Kidney epithelial cell (primary cell): ENCODE results near the gene TSPAN32. TPM values are rescaled to one million over a fixed set of nuclear protein-coding genes. Genes with fewer than 3 reads are reported as not detected.

Experiments
- DNase-seq: peaks from one replicate; pipeline ENCODE4 v3.0.0-alpha.2; 2010; ENCODE audit warnings: low read depth
- H3K27me3 ChIP-seq: 2 replicates; pipeline ENCODE4 v1.6.0; 2011; ENCODE audit warnings: low read length; ENCODE audit not compliant: control insufficient read depth, insufficient read depth
- H3K36me3 ChIP-seq: 2 replicates; pipeline ENCODE4 v1.5.1; 2011; ENCODE audit warnings: low read length; ENCODE audit not compliant: control insufficient read depth, insufficient read depth
- H3K4me3 ChIP-seq: 2 replicates; pipeline ENCODE4 v1.5.1; 2011; ENCODE audit warnings: low read depth, mild to moderate bottlenecking, control low read depth, low read length
- total RNA-seq: library from RNA; depleted of rRNA; stranded (reverse); fragments of >200 nt; gene quantifications from 2 replicates; pipeline ENCODE4 v1.2.3, GENCODE V29; 2015
- TF ChIP-seq, protein P1 (sequence below): IDR thresholded peaks from 2 replicates; pipeline ENCODE4 v1.5.1; 2011; ENCODE audit warnings: mild to moderate bottlenecking, moderate library complexity, low read length, control low read depth, inconsistent platforms; ENCODE audit not compliant: insufficient read depth, poor library complexity, severe bottlenecking

The TSPAN32 gene
- total RNA-seq, 1 donor from 2014 or later: 0.46 TPM

DNA sequence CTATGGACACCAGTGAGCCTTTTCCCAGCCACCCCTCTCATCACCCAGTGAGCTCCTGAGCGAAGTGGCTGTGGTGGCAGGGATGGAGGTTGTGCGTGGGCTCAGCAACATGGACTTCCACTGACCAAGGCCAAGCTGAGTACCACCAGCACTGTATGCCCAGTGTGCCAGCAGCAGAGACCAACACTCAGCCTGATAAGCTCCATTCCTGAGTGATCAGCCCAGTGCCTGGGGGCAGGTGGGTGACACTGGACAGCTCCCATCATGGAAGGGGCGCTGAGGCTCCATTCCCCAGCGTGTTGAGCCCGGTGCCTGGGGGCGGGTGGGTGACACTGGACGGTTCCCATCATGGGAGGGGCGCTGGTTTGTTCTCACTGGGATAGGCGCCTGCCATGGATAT is 57.7 kb downstream of the TSPAN32 start:
- Histone ChIP-seq H3K4me3 (no peak overlapping the region), H3K36me3 (no peaks in the 10 kb centered on the region), H3K27me3 (no peaks in the 10 kb centered on the region)
- no peak for DNase-seq
- TF ChIP-seq, protein P1, sequence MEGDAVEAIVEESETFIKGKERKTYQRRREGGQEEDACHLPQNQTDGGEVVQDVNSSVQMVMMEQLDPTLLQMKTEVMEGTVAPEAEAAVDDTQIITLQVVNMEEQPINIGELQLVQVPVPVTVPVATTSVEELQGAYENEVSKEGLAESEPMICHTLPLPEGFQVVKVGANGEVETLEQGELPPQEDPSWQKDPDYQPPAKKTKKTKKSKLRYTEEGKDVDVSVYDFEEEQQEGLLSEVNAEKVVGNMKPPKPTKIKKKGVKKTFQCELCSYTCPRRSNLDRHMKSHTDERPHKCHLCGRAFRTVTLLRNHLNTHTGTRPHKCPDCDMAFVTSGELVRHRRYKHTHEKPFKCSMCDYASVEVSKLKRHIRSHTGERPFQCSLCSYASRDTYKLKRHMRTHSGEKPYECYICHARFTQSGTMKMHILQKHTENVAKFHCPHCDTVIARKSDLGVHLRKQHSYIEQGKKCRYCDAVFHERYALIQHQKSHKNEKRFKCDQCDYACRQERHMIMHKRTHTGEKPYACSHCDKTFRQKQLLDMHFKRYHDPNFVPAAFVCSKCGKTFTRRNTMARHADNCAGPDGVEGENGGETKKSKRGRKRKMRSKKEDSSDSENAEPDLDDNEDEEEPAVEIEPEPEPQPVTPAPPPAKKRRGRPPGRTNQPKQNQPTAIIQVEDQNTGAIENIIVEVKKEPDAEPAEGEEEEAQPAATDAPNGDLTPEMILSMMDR: no peak

DNA sequence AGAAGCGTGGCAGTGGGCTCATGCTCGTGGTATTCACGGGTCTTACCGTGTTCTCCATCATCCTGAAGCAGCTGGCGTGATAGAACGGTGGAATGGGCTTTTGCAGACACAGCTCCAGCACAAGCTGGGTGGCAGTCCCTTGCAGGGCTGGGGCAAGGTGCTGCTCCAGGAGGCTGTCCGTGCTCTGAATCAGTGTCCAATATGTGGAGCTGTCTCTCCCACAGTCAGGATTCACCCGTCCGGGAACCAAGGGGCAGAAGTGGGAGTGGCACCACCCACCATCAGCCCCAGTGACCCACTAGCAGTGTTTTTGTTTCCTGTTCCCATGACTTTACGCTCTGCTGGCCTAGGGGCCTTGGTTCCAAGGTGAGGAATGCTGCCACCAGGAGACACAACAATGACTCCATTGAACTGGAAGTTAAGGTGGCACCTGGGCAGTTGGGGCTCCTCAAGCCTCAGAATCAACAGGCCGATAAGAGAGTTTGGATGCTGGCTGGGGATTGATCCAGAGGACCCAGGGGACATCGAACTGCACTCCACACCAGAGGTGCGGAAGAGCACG is 58.3 kb downstream of the TSPAN32 start:
- no peak overlapping the region for H3K4me3 ChIP-seq
- TF ChIP-seq, protein P1: no peak
- no peak for DNase-seq

DNA sequence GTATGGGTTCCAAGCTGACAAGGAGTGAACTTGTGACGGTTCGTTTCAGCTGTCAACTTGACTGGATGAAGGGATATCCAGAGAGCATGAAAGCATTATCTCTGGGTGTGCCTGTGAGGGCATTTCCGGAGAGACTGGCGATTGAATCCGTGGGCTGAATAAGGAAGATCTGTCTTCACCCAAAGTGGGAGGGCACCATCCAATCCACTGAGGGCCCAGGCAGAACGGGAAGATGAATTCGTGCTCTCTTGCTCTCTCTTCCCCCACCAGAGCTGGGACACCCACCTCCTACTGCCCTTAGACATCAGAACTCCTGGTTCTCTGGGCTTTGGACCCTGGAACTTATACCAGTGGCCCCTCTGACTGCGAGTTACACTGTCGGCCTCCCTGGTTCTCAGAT is 59.8 kb downstream of the TSPAN32 start:
- TF ChIP-seq, protein P1: no peak
- H3K27me3 ChIP-seq: no peaks in the 10 kb centered on the region
- no peak for DNase-seq

More for the DNA sequence above, 58.3 kb downstream of the TSPAN32 start:
- Histone ChIP-seq H3K27me3 (no peaks in the 10 kb centered on the region), H3K36me3 (no peaks in the 10 kb centered on the region)

DNA sequence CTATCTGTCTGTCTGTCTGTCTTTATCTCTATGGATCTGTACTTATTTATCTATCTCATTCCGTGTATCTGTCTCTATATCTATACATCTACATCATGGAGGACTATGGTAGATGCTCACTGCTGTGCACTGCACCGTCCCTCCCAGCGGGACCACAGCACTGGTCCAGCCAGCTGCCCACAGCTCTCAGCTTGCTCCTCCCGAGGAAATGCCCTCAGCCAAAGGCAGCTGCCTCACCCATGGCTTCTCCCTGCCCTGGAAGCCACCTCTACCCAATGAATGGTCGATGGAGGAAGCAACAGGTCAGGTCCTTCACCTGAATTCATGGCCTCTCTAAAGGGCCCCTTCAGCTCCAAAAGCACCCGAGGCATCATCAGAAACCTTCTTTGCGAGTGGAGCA is 60.6 kb downstream of the TSPAN32 start:
- H3K4me3 ChIP-seq: no peak overlapping the region
- H3K27me3 ChIP-seq: no peaks in the 10 kb centered on the region
- H3K36me3 ChIP-seq: no peaks in the 10 kb centered on the region
- TF ChIP-seq, protein P1: no peak
- DNase-seq: no peak

More for the DNA sequence above, 59.8 kb downstream of the TSPAN32 start:
- Histone ChIP-seq H3K36me3 (no peaks in the 10 kb centered on the region), H3K4me3 (no peak overlapping the region)

DNA sequence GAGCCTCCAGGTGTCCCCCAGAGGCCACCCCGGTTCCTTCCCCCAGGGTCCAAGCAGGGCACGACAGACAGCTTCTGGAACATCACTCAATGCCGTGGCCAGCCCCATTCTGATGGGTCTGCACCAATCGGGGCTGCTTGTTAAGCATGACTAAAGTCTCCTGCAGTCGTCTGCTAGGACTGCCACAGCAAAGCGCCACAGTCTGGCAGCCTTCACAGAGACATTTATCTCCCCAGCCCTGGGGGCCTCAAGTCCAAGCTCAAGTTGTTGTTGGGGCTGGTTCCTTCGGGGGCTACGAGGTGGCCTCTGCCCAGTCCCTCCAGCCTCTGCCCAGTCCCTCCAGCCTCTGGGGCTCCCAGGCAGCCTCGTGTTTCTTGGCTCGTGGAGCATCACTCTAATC is 61.3 kb downstream of the TSPAN32 start:
- H3K27me3 ChIP-seq: no peaks in the 10 kb centered on the region
- DNase-seq: no peak
- H3K36me3 ChIP-seq: no peaks in the 10 kb centered on the region
- no peak overlapping the region for H3K4me3 ChIP-seq
- TF ChIP-seq, protein P1: no peak
